Gastrocnemius medialis (tissue), 4 donors: ENCODE measurements around the gene CYB5B. TPM values are rescaled to one million over a fixed set of nuclear protein-coding genes. Genes with fewer than 3 reads are reported as not detected.

ENCODE experiments used
- ATAC-seq, 2 donors: fragments of 150-250 bp; one replicate each; pipeline ENCODE4 v1.9.1; 2016
- DNase-seq, 2 donors: peaks; one replicate each; pipeline ENCODE4 v3.0.0-alpha.2; 2019
- H3K27ac ChIP-seq, 4 donors: fragments of 200-600 bp; sonication (generic); 1 replicate in 1 of 4; 2 replicates in 3 of 4; pipeline ENCODE4 v1.5.1; 2016 to 2018; ENCODE audit warnings: mild to moderate bottlenecking in 2 of 4, moderate library complexity in 1 of 4
- H3K27me3 ChIP-seq, 3 donors: fragments of 200-600 bp; sonication (generic) in 2 of 3; 1 replicate in 1 of 3; 2 replicates in 2 of 3; pipeline versions ENCODE4 v1.5.1 to v1.6.0; 2016 to 2019; ENCODE audit warnings: mild to moderate bottlenecking in 1 of 3, moderate library complexity in 1 of 3
- H3K36me3 ChIP-seq, 2 donors: fragments of 200-600 bp; sonication (generic) in 1 of 2; one replicate each; pipeline ENCODE4 v1.5.1; 2017 to 2018
- H3K4me1 ChIP-seq, 2 donors: fragments of 200-600 bp; sonication (generic) in 1 of 2; one replicate each; pipeline ENCODE4 v1.5.1; 2016 to 2017; ENCODE audit warnings: mild to moderate bottlenecking in 2 of 2
- H3K4me3 ChIP-seq, 4 donors: fragments of 200-600 bp; sonication (generic) in 3 of 4; 1 replicate in 1 of 4; 2 replicates in 3 of 4; pipeline ENCODE4 v1.5.1; 2016 to 2019; ENCODE audit warnings: mild to moderate bottlenecking in 2 of 4
- H3K9me3 ChIP-seq, 3 donors: fragments of 200-600 bp; sonication (generic) in 2 of 3; 1 replicate in 1 of 3; 2 replicates in 2 of 3; pipeline ENCODE4 v1.5.1; 2016 to 2019
- POLR2A ChIP-seq, 2 donors: fragments of 450-650 bp; IDR thresholded peaks; one replicate each; pipeline ENCODE4 v1.6.1; 2017; ENCODE audit warnings: antibody characterized with exemption in 2 of 2, mild to moderate bottlenecking in 2 of 2, moderate library complexity in 2 of 2
- in situ Hi-C, 4 donors: fragments of 200-750 bp; cut with MboI; loops; one replicate each; pipeline versions ENCODE4 v1.15.0 to v1.8.0; 2017; ENCODE audit warnings: low sequenced_read_pairs in 4 of 4
- intact Hi-C: fragments of 100-400 bp; cut with DNase I; formaldehyde crosslinking; loops from one replicate; pipeline ENCODE4 v1.15.1; 2023; ENCODE audit warnings: low total_unique reads
- total RNA-seq, 4 donors: library from RNA; depleted of rRNA; stranded (reverse); fragments of >200 nt; gene quantifications; one replicate each; pipeline versions ENCODE4 v1.1.0 to v1.2.3, GENCODE V29; 2016
- TF ChIP-seq, protein P1 (sequence below), 5 experiments: fragments of 450-650 bp in 3 of 5; fragments of 200-600 bp in 2 of 5; sonication (generic) in 2 of 5; IDR thresholded peaks in 4 of 5; conservative IDR thresholded peaks in 1 of 5; 1 replicate in 4 of 5; 2 replicates in 1 of 5; pipeline ENCODE4 v1.5.1; 2016 to 2019; ENCODE audit warnings: antibody characterized with exemption in 5 of 5, mild to moderate bottlenecking in 3 of 5, moderate library complexity in 3 of 5

The CYB5B gene
- total RNA-seq, 4 donors from 2014 or later = 18.5 to 50.1 (median 26.3) TPM

DNA sequence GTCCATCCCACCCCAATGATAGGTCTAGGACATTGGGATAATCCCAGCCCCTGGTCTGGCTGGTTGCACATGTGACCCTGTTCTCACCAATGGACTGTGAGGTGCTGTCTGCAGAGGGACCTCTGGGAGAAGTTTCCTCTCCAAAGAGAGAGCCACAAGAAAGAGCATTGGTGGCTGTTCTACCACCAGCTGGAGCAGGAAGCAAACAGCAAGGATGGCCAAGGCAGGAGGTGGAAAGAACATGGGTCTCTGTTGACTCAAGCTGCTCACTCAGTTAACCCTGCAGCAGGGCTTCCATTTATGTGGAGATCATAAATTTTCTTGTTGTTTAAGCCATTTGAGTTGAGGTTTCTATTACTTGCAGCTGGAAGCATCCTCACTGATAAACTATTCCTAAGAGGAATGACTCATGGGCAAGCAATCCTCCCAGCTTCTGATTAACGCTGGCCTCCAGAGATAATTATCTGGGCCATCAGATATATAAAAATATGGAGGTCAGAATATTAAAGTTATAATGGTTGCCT, 52.6 kb downstream of the CYB5B start:
- H3K27me3 ChIP-seq = no peaks in the 10 kb centered on the region
- in situ Hi-C loops = no loop called here

DNA sequence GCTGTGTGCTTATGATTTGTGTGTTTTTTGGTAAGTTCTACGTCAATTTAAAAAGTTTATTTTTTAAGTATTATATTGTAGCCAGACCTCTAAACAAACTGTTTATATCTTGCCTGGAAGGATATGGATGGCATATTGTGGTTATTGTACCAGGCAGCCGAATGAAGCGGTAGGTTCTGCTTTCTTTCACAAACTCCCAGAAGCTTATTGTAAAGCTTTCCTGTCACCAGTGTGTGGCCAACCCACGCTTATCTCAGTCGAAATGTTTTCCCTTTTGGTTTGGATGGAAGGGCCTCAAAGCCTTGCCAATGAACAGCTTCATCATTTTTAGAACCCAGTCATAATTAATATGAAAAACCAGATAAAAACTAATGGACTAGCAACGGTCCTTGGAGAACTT, 53.1 kb downstream of the CYB5B start:
- DNase-seq (no peak), ATAC-seq (no peak)
- Histone ChIP-seq H3K4me3 (no peak overlapping the region), H3K9me3 (no peaks in the 10 kb centered on the region), H3K36me3 (no peaks in the 10 kb centered on the region), H3K4me1 (peaks cover 12 to 16% of the 10 kb centered on the region in 2 donors), H3K27ac (no peak overlapping the region), H3K27me3 (no peaks in the 10 kb centered on the region)
- in situ Hi-C loops = no loop called here
- intact Hi-C loops = no loop called here
- TF ChIP-seq, protein P1, sequence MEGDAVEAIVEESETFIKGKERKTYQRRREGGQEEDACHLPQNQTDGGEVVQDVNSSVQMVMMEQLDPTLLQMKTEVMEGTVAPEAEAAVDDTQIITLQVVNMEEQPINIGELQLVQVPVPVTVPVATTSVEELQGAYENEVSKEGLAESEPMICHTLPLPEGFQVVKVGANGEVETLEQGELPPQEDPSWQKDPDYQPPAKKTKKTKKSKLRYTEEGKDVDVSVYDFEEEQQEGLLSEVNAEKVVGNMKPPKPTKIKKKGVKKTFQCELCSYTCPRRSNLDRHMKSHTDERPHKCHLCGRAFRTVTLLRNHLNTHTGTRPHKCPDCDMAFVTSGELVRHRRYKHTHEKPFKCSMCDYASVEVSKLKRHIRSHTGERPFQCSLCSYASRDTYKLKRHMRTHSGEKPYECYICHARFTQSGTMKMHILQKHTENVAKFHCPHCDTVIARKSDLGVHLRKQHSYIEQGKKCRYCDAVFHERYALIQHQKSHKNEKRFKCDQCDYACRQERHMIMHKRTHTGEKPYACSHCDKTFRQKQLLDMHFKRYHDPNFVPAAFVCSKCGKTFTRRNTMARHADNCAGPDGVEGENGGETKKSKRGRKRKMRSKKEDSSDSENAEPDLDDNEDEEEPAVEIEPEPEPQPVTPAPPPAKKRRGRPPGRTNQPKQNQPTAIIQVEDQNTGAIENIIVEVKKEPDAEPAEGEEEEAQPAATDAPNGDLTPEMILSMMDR (IDR thresholded peaks at IDR 0.05 in 4 of 5, conservative IDR thresholded peaks at IDR 0.05 in 1 of 5) = no peak
- TF ChIP-seq POLR2A (IDR thresholded peaks at IDR 0.05) = no peak

More for the DNA sequence above, 52.6 kb downstream of the CYB5B start:
- no peak for TF ChIP-seq POLR2A (IDR thresholded peaks at IDR 0.05)
- TF ChIP-seq, protein P1 (IDR thresholded peaks at IDR 0.05 in 4 of 5, conservative IDR thresholded peaks at IDR 0.05 in 1 of 5) = no peak
- intact Hi-C loops = no loop called here
- Histone ChIP-seq H3K36me3 (no peaks in the 10 kb centered on the region), H3K9me3 (no peaks in the 10 kb centered on the region), H3K4me3 (no peak overlapping the region), H3K27ac (no peak overlapping the region), H3K4me1 (peaks cover 7 to 10% of the 10 kb centered on the region in 2 donors)
- no peak for DNase-seq
- ATAC-seq = no peak

DNA sequence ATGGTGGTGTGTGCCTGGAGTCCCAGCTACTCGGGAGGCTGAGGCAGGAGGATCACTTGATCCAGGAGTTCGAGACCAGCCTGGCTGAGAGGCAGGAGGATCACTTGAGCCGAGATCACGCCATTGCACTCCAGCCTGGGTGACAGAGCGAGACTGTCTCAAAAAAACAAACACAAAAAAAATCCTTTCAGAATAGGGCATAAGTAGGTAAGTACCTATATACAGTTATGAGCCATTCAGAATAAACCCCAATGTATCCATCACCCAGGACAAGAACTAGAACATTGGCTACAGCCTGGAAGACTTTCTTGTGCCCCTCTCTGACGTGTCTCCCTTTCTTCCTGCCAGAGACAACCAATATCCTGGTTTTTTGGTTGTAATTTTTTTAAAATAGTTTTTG, 54.3 kb downstream of the CYB5B start:
- Histone ChIP-seq H3K9me3 (no peaks in the 10 kb centered on the region), H3K4me1 (peaks cover 17% of the 10 kb centered on the region in 2 donors), H3K27ac (no peak overlapping the region), H3K4me3 (no peak overlapping the region), H3K27me3 (no peaks in the 10 kb centered on the region), H3K36me3 (no peaks in the 10 kb centered on the region)
- in situ Hi-C loops = no loop called here
- intact Hi-C loops = no loop called here
- TF ChIP-seq POLR2A (IDR thresholded peaks at IDR 0.05) = no peak
- DNase-seq (no peak), ATAC-seq (no peak)

DNA sequence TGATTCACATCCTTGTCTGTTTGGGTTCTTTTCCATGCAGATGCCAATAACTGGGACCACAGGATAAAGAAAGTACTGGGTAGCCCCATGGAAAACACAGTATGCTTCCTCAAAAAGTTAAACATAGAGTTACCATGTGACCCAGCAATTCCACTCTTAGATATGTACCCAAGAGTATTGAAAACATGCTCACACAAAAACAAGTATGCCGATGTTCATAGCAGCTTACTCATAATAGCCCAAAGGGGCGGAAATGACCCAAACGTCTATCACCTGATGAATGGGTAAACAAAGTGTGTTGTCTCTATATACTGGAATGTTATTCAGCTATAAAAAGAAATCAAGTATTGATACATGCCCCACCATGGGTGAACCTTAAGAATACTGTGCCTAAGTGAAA, 55.4 kb downstream of the CYB5B start:
- in situ Hi-C loops (no loop called here), intact Hi-C loops (no loop called here)
- H3K9me3 ChIP-seq = no peaks in the 10 kb centered on the region
- H3K27me3 ChIP-seq = no peaks in the 10 kb centered on the region
- peaks cover 17% of the 10 kb centered on the region in 2 donors for H3K4me1 ChIP-seq
- no peak for DNase-seq
- no peak for ATAC-seq
- H3K36me3 ChIP-seq = no peaks in the 10 kb centered on the region
- TF ChIP-seq, protein P1 (IDR thresholded peaks at IDR 0.05 in 4 of 5, conservative IDR thresholded peaks at IDR 0.05 in 1 of 5) = no peak
- TF ChIP-seq POLR2A (IDR thresholded peaks at IDR 0.05) = no peak
- no peak overlapping the region for H3K4me3 ChIP-seq
- H3K27ac ChIP-seq = no peak overlapping the region

DNA sequence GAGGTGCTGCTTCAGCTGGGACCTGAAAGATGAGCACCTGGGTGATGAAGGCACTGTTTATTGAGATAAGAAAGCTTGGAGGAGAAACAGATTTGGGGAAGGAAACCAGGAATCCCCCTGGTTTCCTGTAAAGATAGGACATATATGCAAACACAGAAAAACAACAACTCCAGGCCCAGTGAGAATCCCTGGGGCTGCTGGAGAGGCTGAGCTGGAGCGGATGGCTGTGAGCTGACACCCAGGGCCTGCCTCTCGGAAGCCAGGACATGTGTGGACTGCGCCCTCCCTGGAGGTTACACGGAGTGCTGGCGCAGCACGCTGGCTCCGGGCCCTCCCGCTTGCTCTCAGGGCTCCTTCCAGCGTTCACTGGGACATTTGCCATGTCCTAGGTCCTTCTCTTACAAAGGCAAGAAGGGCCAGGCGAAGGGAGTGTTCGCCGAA, 57.5 kb downstream of the CYB5B start:
- no peaks in the 10 kb centered on the region for H3K9me3 ChIP-seq
- peaks cover 17% of the 10 kb centered on the region in 2 donors for H3K4me1 ChIP-seq
- no peak for TF ChIP-seq POLR2A (IDR thresholded peaks at IDR 0.05)
- TF ChIP-seq, protein P1 (IDR thresholded peaks at IDR 0.05 in 4 of 5, conservative IDR thresholded peaks at IDR 0.05 in 1 of 5) = peak in 1 of 5 experiments; percentile 33
- ATAC-seq = peak; percentile 93 to 97
- no peaks in the 10 kb centered on the region for H3K27me3 ChIP-seq
- intact Hi-C loops (loop anchor here (1.0 to 2.0 kb wide), 2 partner anchors 58 to 85 kb away; partner anchors contain the start of gene CYB5B), in situ Hi-C loops (no loop called here)
- H3K27ac ChIP-seq = peak overlapping the region; percentile 76 to 89 (median 84)
- H3K4me3 ChIP-seq = peak overlapping the region; percentile 19 to 44 (median 37)
- peak; percentile 81 to 92 for DNase-seq
- H3K36me3 ChIP-seq = no peaks in the 10 kb centered on the region
